Ovary (tissue), 9 donors: ENCODE results near the gene MARK2. TPM values are rescaled to one million over a fixed set of nuclear protein-coding genes. Genes with fewer than 3 reads are reported as not detected.

Experiments
- DNase-seq, 5 donors: peaks; one replicate each; pipeline ENCODE4 v3.0.0-alpha.2; 2019 to 2020
- H3K27ac ChIP-seq, 2 donors: fragments of 200-600 bp; one replicate each; pipeline versions ENCODE4 v1.5.1 to v1.8.0; 2019 to 2022
- H3K27me3 ChIP-seq: fragments of 200-600 bp; one replicate; pipeline ENCODE4 v1.8.0; 2022
- H3K36me3 ChIP-seq: fragments of 200-600 bp; sonication (generic); one replicate; pipeline ENCODE4 v1.5.1; 2019
- H3K4me1 ChIP-seq: one replicate; pipeline ENCODE4 v1.8.1; 2013; ENCODE audit warnings: mild to moderate bottlenecking, moderate library complexity; ENCODE audit not compliant: insufficient read depth
- H3K4me3 ChIP-seq: fragments of 200-600 bp; sonication (generic); one replicate; pipeline ENCODE4 v1.5.1; 2017
- H3K9me3 ChIP-seq, 2 donors: fragments of 200-600 bp in 1 of 2; sonication (generic) in 1 of 2; one replicate each; pipeline versions ENCODE4 v1.5.1 to v1.8.1; 2013 to 2019; ENCODE audit warnings: mild to moderate bottlenecking in 1 of 2, moderate library complexity in 1 of 2
- CTCF ChIP-seq, 3 donors: fragments of 450-650 bp in 2 of 3; fragments of 200-600 bp in 1 of 3; IDR thresholded peaks; one replicate each; pipeline versions ENCODE4 v1.5.1 to v1.8.0; 2016 to 2022; ENCODE audit warnings: antibody characterized with exemption in 3 of 3, mild to moderate bottlenecking in 1 of 3
- EP300 ChIP-seq: sonication (generic); formaldehyde crosslinking; IDR thresholded peaks from one replicate; pipeline ENCODE4 v1.6.1; 2017; ENCODE audit warnings: antibody characterized with exemption
- POLR2A ChIP-seq: fragments of 450-650 bp; IDR thresholded peaks from one replicate; pipeline ENCODE4 v1.6.1; 2017; ENCODE audit warnings: antibody characterized with exemption, mild to moderate bottlenecking, moderate library complexity
- WGBS, 3 donors: extraction: QIAGEN DNeasy Blood & Tissue Kit in 1 of 3; methylation state at CpG; one replicate each; pipeline versions ENCODE4 v1.1.5 to v1.1.7; 2013 to 2017; 5-methylcytosine and 5-hydroxymethylcytosine counted together
- intact Hi-C, 4 donors: fragments of 100-400 bp; cut with DNase I; formaldehyde crosslinking; loops; one replicate each; pipeline versions ENCODE4 v1.11.0 to v1.15.1; 2022 to 2023
- polyA plus RNA-seq, 2 donors: library from polyadenylated mRNA; stranded (reverse); fragments of 200-250 nt in 1 of 2; fragments of 350-450 nt in 1 of 2; fragmentation: Illumina TruSeq in 1 of 2; extraction: RNeasy Lipid Tissue Mini Kit (QIAGEN cat#74804) in 1 of 2; gene quantifications; one replicate each; pipeline ENCODE4 v1.2.3, GENCODE V29; 2013 to 2014
- total RNA-seq, 7 donors: library from RNA; depleted of rRNA in 2 of 7; stranded (reverse); fragments of >200 nt in 2 of 7; fragmentation: NEBNext Ultra II Directional in 3 of 7; extraction: Animal tissue kit (Norgen Biotek cat#: 25700) in 3 of 7; gene quantifications; one replicate each; pipeline versions ENCODE4 v1.1.0 to v1.2.4, GENCODE V29; 2016 to 2023
- donor health status: DM: no; HTN: no; CAD: no; lungs with moderate emphysema.
- donor health status: DM: no; HTN: no; CAD: no.
- donor health status: Bipolar disorder and iron deficiency.
- donor health status: DM: yes; HTN: yes; CAD: no.
- donor health status: DM: no; HTN: no; CAD: no.
- donor health status: DM: yes; HTN: yes; CAD: no.

MARK2 gene
- total and polyA plus RNA-seq, 9 donors = 12.3 to 27.8 (median 25.8) TPM

GRCh38 chr11:63868399-63869064 is 29.6 kb downstream of the MARK2 start:
- Histone ChIP-seq H3K27me3 (no peaks in the 10 kb centered on the region), H3K4me1 (peaks cover 15% of the 10 kb centered on the region), H3K27ac (no peak overlapping the region), H3K36me3 (no peaks in the 10 kb centered on the region), H3K4me3 (no peak overlapping the region), H3K9me3 (no peaks in the 10 kb centered on the region)
- DNase-seq = no peak
- 62 to 64% (median 64%) methylated on average over 9 of the region's 9 CpGs for WGBS, 3 donors
- TF ChIP-seq POLR2A (no peak), CTCF (IDR thresholded peaks at IDR 0.05) (no peak), EP300 (no peak)
- intact Hi-C loops = no loop called here

GRCh38 chr11:63869171-63869591 is 30.3 kb downstream of the MARK2 start:
- Histone ChIP-seq H3K4me3 (no peak overlapping the region), H3K27ac (no peak overlapping the region), H3K36me3 (no peaks in the 10 kb centered on the region), H3K27me3 (no peaks in the 10 kb centered on the region), H3K9me3 (no peaks in the 10 kb centered on the region), H3K4me1 (peaks cover 21% of the 10 kb centered on the region)
- TF ChIP-seq EP300 (no peak), POLR2A (no peak), CTCF (IDR thresholded peaks at IDR 0.05) (no peak)
- WGBS, 3 donors = 83 to 91% (median 91%) methylated on average over 3 to 7 of the region's 7 CpGs
- DNase-seq = no peak
- intact Hi-C loops = no loop called here

- Histone ChIP-seq H3K27me3 (no peaks in the 10 kb centered on the region), H3K27ac (no peak overlapping the region), H3K4me1 (peaks cover 25% of the 10 kb centered on the region), H3K36me3 (no peaks in the 10 kb centered on the region), H3K4me3 (no peak overlapping the region), H3K9me3 (no peaks in the 10 kb centered on the region)
- 78% methylated on average over 8 of the region's 8 CpGs for WGBS, 3 donors
- DNase-seq = no peak
- intact Hi-C loops = loop anchor here in 1 of 4 donors (5.0 kb wide), 1 partner anchor 38 kb away; no protein-coding TSS in a partner anchor
- TF ChIP-seq POLR2A = no peak
- no peak for TF ChIP-seq EP300
- TF ChIP-seq CTCF (IDR thresholded peaks at IDR 0.05) = no peak
These were observed 30.8 kb downstream of the MARK2 start for GRCh38 chr11:63869683-63870082.

GRCh38 chr11:63870351-63871140 is 31.6 kb downstream of the MARK2 start:
- H3K4me1 ChIP-seq = peaks cover 31% of the 10 kb centered on the region
- TF ChIP-seq POLR2A (no peak), EP300 (no peak), CTCF (IDR thresholded peaks at IDR 0.05) (no peak)
- no peak for DNase-seq
- 66 to 78% (median 76%) methylated on average over 14 of the region's 14 CpGs for WGBS, 3 donors
- no peak overlapping the region for H3K27ac ChIP-seq
- H3K36me3 ChIP-seq = no peaks in the 10 kb centered on the region
- no peaks in the 10 kb centered on the region for H3K9me3 ChIP-seq
- intact Hi-C loops = loop anchor here in 1 of 4 donors (5.0 kb wide), 1 partner anchor 37 kb away; no protein-coding TSS in a partner anchor
- no peak overlapping the region for H3K4me3 ChIP-seq
- no peaks in the 10 kb centered on the region for H3K27me3 ChIP-seq
